ENCODE results near the gene TRAPPC2L. TPM values are rescaled to one million over a fixed set of nuclear protein-coding genes. Genes with fewer than 3 reads are reported as not detected.

TRAPPC2L gene
- total RNA-seq, 1 experiment from 2014 or later: 101 TPM

- H3K4me2 ChIP-seq: no peak overlapping the region
- no peaks in the 10 kb centered on the region for H3K36me3 ChIP-seq (ENCODE audit: low read depth)
- TF ChIP-seq CTCF (conservative IDR thresholded peaks at IDR 0.05) (no peak), EZH2 (IDR thresholded peaks at IDR 0.05; ENCODE audit: low read depth) (no peak)
- no peak overlapping the region for H2AFZ ChIP-seq
- H3K4me1 ChIP-seq (replicated peaks; ENCODE audit: insufficient read depth): no peaks in the 10 kb centered on the region
- no peak for DNase-seq
- peaks cover 11% of the 10 kb centered on the region; the same call in 1 of the 2 replicates for H3K27me3 ChIP-seq (ENCODE audit: insufficient read depth, low read depth)
- no peaks in the 10 kb centered on the region for H3K9me3 ChIP-seq (ENCODE audit: insufficient read depth, low read depth)
- intact Hi-C loops (cut with micrococcal nuclease; ENCODE audit: unreplicated experiment): no loop called here
- H3K9me2 ChIP-seq (ENCODE audit: insufficient read depth): no peaks in the 10 kb centered on the region
- H4K20me1 ChIP-seq (ENCODE audit: insufficient read depth): no peaks in the 10 kb centered on the region
- ChIA-PET POLR2A (ENCODE audit: unreplicated experiment) (no interaction called here), CTCF (no interaction called here)
- BruUV-seq (replicated peaks): no TSS peak
- H3F3A ChIP-seq (ENCODE audit: insufficient read depth, low read depth): peaks cover 5% of the 10 kb centered on the region; the same call in 1 of the 2 replicates
- no peaks in the 10 kb centered on the region for H3K79me2 ChIP-seq (ENCODE audit: low read depth)
- no peak overlapping the region for H3K4me3 ChIP-seq
- H3K27ac ChIP-seq: no peak overlapping the region
These were observed 27.8 kb downstream of the TRAPPC2L start for GRCh38 chr16:88884569-88885271.

GRCh38 chr16:88885693-88886280 is 28.9 kb downstream of the TRAPPC2L start:
- Histone ChIP-seq H2AFZ (no peak overlapping the region), H3K9me3 (ENCODE audit: insufficient read depth, low read depth) (no peaks in the 10 kb centered on the region), H3K9me2 (ENCODE audit: insufficient read depth) (no peaks in the 10 kb centered on the region), H3K4me2 (no peak overlapping the region), H3K27ac (no peak overlapping the region), H4K20me1 (ENCODE audit: insufficient read depth) (no peaks in the 10 kb centered on the region), H3K27me3 (ENCODE audit: insufficient read depth, low read depth) (0 out of 2 replicates have a peak, but pooled peaks cover under 1% of the 10 kb centered on the region), H3F3A (ENCODE audit: insufficient read depth, low read depth) (peaks cover 5% of the 10 kb centered on the region; the same call in 1 of the 2 replicates), H3K79me2 (ENCODE audit: low read depth) (no peaks in the 10 kb centered on the region), H3K4me1 (replicated peaks; ENCODE audit: insufficient read depth) (no peaks in the 10 kb centered on the region), H3K36me3 (ENCODE audit: low read depth) (no peaks in the 10 kb centered on the region), H3K4me3 (no peak overlapping the region)
- ChIA-PET CTCF (interaction anchor here (0.6 kb wide), 1 partner anchor 81 kb away, joined by 8 read pairs; no protein-coding TSS in a partner anchor), POLR2A (ENCODE audit: unreplicated experiment) (no interaction called here)
- no TSS peak for BruUV-seq (replicated peaks)
- DNase-seq: no peak
- intact Hi-C loops (cut with micrococcal nuclease; ENCODE audit: unreplicated experiment): no loop called here
- TF ChIP-seq EZH2 (IDR thresholded peaks at IDR 0.05; ENCODE audit: low read depth) (no peak), CTCF (conservative IDR thresholded peaks at IDR 0.05) (no peak)

GRCh38 chr16:88886420-88886844 is 29.5 kb downstream of the TRAPPC2L start:
- CTCF ChIA-PET: no interaction called here
- H3F3A ChIP-seq (ENCODE audit: insufficient read depth, low read depth): peaks cover 5% of the 10 kb centered on the region; the same call in 1 of the 2 replicates
- H2AFZ ChIP-seq: no peak overlapping the region
- no peaks in the 10 kb centered on the region for H3K9me3 ChIP-seq (ENCODE audit: insufficient read depth, low read depth)
- POLR2A ChIA-PET (ENCODE audit: unreplicated experiment): interaction anchor here (0.5 kb wide), 1 partner anchor 191 kb away, joined by 3 read pairs; no protein-coding TSS in a partner anchor
- no peak overlapping the region for H3K27ac ChIP-seq
- no peaks in the 10 kb centered on the region for H3K36me3 ChIP-seq (ENCODE audit: low read depth)
- H3K4me3 ChIP-seq: no peak overlapping the region
- BruUV-seq (replicated peaks): no TSS peak
- H3K4me1 ChIP-seq (replicated peaks; ENCODE audit: insufficient read depth): no peaks in the 10 kb centered on the region
- H3K27me3 ChIP-seq (ENCODE audit: insufficient read depth, low read depth): peaks cover 3% of the 10 kb centered on the region; the same call in 1 of the 2 replicates
- intact Hi-C loops (cut with micrococcal nuclease; ENCODE audit: unreplicated experiment): no loop called here
- H3K4me2 ChIP-seq: no peak overlapping the region
- no peaks in the 10 kb centered on the region for H3K79me2 ChIP-seq (ENCODE audit: low read depth)
- H3K9me2 ChIP-seq (ENCODE audit: insufficient read depth): no peaks in the 10 kb centered on the region
- TF ChIP-seq EZH2 (IDR thresholded peaks at IDR 0.05; ENCODE audit: low read depth) (no peak), CTCF (conservative IDR thresholded peaks at IDR 0.05) (no peak)
- H4K20me1 ChIP-seq (ENCODE audit: insufficient read depth): no peaks in the 10 kb centered on the region
- no peak for DNase-seq
